Measurements from ENCODE around the gene HYAL3.
"Not testable (repeated sequence)": the region's sequence is repeated elsewhere in the genome, so short reads cannot be mapped to it uniquely, and the experiment has no call there.

HYAL3 gene

DNA sequence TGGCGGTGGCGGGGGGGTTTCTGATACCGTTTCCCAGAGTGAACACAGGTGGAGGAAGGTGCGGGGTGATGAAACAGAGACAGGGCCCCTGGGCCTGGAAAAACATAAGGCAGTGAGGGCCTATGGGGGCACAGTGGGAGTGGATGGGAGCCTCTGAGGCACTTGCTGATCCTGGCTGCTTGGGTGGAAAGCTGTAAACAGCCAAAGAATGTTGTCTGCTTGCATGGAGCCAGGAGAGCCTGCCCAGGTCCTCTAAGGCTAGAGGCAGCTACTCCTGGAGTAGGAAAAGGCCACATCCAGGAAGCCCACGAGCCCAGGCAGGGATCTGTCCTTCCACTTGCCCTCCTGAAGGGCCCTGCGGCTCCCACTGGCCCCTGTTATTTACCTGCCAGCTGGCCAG is 33.2 kb downstream of the HYAL3 start:
- Histone ChIP-seq H3K4me3 (ENCODE audit: low read depth, low read length) (no peak overlapping the region), H3K36me3 (ENCODE audit: control insufficient read depth, insufficient read depth, low read length) (no peaks in the 10 kb centered on the region), H3K27ac (ENCODE audit: low read depth, low read length) (no peak overlapping the region), H3K4me1 (ENCODE audit: control insufficient read depth, insufficient read depth, low read length) (peaks cover 69% of the 10 kb centered on the region), H3K9me3 (ENCODE audit: control insufficient read depth, insufficient read depth, low read depth, low read length) (no peaks in the 10 kb centered on the region), H3K27me3 (ENCODE audit: control insufficient read depth, insufficient read depth, low read length) (no peaks in the 10 kb centered on the region), H3K9ac (ENCODE audit: low read length) (no peak overlapping the region)

- Histone ChIP-seq H3K27me3 (ENCODE audit: control insufficient read depth, insufficient read depth, low read length) (no peaks in the 10 kb centered on the region), H3K27ac (ENCODE audit: low read depth, low read length) (peak overlapping the region; percentile 85), H3K4me1 (ENCODE audit: control insufficient read depth, insufficient read depth, low read length) (peaks cover 73% of the 10 kb centered on the region), H3K36me3 (ENCODE audit: control insufficient read depth, insufficient read depth, low read length) (no peaks in the 10 kb centered on the region), H3K9ac (ENCODE audit: low read length) (peak overlapping the region; percentile 41), H3K9me3 (ENCODE audit: control insufficient read depth, insufficient read depth, low read depth, low read length) (no peaks in the 10 kb centered on the region), H3K4me3 (ENCODE audit: low read depth, low read length) (no peak overlapping the region)
Measured at GRCh38 chr3:50265571-50265970, 33.6 kb downstream of the HYAL3 start.

DNA sequence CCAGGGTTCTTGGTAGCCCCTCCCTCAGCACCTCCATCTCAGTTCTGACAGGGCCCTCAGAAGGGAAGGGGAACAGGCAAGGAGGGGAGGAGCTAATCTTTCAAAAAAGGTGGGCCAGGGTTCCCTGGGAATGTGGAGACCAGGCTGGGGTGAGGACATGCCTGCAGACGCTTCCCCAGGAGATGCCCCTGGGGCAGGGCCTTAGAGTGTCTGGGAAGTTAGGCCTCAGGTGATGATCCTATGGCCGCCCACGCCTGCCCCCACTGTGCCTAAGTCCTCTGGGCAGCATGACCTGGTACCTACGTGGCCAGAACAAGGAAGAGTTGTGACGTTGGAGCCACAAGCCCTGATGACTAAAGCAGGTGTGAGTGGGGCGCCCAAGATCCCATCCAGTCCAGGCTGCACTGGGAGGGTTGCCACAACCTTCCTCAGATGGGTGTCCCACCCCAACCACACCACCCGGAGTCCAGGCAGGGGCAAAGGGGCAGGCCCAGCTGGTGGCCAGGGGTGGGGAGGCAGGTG is 34.2 kb downstream of the HYAL3 start:
- Histone ChIP-seq H3K9ac (ENCODE audit: low read length) (peak overlapping the region; percentile 41), H3K4me1 (ENCODE audit: control insufficient read depth, insufficient read depth, low read length) (peaks cover 75% of the 10 kb centered on the region), H3K4me3 (ENCODE audit: low read depth, low read length) (0 out of 2 replicates have a peak overlapping the region, but pooled peaks have one; percentile 3), H3K36me3 (ENCODE audit: control insufficient read depth, insufficient read depth, low read length) (no peaks in the 10 kb centered on the region), H3K9me3 (ENCODE audit: control insufficient read depth, insufficient read depth, low read depth, low read length) (no peaks in the 10 kb centered on the region), H3K27ac (ENCODE audit: low read depth, low read length) (peak overlapping the region; percentile 85), H3K27me3 (ENCODE audit: control insufficient read depth, insufficient read depth, low read length) (no peaks in the 10 kb centered on the region)

DNA sequence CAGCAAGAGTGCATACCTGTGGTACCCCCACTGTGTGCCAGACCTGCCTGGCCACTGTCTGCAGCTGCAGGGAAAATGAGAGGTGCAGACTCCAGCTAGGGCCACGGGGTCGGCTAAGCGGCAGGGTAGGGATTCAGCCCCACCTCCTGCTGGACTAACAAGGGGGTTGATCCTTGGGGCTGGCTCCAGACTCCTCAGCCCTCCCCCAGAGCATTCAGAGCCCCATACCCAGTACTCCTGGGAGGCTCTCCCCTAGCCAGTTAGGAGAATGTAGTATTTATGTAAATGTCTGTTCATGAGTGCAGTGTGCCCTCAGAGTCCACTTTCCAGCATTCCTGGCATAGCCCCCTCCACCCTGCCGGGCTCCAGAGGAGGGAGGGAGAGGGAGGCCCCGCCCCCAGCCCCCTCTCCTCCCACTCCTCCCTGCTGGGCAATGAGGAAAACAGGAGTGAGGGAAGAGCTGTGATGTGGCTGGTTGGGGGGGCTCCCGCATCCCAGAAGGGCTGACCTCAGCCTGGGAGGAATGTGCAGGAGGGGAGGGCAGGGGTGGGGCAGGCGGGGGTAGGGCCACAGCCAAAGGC is 34.7 kb downstream of the HYAL3 start:
- no peaks in the 10 kb centered on the region for H3K9me3 ChIP-seq (ENCODE audit: control insufficient read depth, insufficient read depth, low read depth, low read length)
- H3K9ac ChIP-seq (ENCODE audit: low read length) = peak overlapping the region; percentile 64
- H3K4me1 ChIP-seq (ENCODE audit: control insufficient read depth, insufficient read depth, low read length) = peaks cover 74% of the 10 kb centered on the region
- H3K36me3 ChIP-seq (ENCODE audit: control insufficient read depth, insufficient read depth, low read length) = no peaks in the 10 kb centered on the region
- H3K27ac ChIP-seq (ENCODE audit: low read depth, low read length) = peak overlapping the region; percentile 85; the same call in 1 of the 2 replicates
- no peaks in the 10 kb centered on the region for H3K27me3 ChIP-seq (ENCODE audit: control insufficient read depth, insufficient read depth, low read length)
- H3K4me3 ChIP-seq (ENCODE audit: low read depth, low read length) = peak overlapping the region; percentile 32

DNA sequence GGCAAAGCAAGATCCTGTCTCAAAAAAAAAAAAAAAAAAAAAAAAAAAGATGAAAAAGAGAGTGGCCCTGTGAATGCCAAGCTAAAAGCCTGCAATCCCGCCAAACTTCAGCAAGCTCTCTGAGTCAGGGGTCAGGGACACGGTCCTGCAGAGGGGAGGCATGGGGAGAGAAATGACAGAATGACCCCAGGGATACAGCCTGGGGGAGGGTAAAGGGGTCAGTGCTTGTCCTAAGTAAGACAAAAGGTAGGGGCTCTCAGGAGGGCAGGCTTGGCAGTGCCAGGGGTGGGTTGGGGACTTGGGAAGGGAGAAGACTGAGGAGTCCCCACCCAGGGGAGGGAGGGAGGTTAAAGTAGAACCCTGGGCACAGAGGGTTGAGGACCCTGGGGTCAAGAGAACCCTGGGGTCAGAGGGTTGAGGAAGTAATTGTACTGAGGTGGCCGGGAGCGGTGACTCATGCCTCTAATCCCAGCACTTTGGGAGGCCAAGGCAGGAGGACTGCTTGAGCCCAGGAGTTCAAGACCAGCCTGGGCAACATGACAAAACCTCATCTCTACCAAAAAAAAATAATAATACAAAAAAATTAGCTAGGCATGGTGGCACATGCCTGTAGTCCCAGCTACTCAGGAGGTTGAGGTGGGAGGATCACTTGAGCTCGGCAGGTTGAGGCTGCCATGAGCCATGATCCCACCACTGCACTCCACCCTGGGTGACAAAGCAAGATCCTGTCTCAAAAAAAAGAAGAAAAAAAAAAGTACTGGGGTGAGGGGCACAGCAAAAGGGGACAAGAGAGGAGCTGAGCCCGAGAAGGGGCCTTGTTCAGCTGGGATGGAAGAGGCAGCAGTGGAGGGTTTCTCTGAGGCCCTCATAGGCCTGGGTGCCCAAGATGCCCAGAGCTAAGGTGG is 35.5 kb downstream of the HYAL3 start:
- Histone ChIP-seq H3K4me3 (ENCODE audit: low read depth, low read length) (peak overlapping the region; percentile 32; the same call in 1 of the 2 replicates), H3K9me3 (ENCODE audit: control insufficient read depth, insufficient read depth, low read depth, low read length) (no peaks in the 10 kb centered on the region), H3K36me3 (ENCODE audit: control insufficient read depth, insufficient read depth, low read length) (no peaks in the 10 kb centered on the region), H3K27ac (ENCODE audit: low read depth, low read length) (peak overlapping the region; percentile 67; the same call in 1 of the 2 replicates), H3K9ac (ENCODE audit: low read length) (peak overlapping the region; percentile 64), H3K27me3 (ENCODE audit: control insufficient read depth, insufficient read depth, low read length) (no peaks in the 10 kb centered on the region), H3K4me1 (ENCODE audit: control insufficient read depth, insufficient read depth, low read length) (peaks cover 71% of the 10 kb centered on the region)

DNA sequence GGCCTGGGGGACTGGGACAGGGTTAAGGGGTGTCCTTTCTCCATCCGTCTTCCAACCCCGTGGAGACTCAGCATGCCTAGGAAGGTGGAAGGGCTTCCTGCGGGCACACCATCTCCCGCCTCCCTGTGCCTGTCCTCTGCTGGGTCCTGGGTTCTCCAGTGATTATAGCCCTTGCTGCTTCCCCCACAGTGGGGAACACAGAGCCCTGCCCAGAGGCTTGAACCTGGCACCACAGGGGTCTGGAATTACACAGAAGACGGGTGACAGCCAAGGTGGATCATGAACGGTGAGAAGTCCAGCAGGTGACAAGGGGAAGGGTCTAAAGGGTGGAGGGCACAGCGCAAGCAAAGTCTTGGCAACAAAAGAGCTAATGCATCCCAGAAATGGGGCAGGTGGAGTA is 36.4 kb downstream of the HYAL3 start:
- no peaks in the 10 kb centered on the region for H3K27me3 ChIP-seq (ENCODE audit: control insufficient read depth, insufficient read depth, low read length)
- no peaks in the 10 kb centered on the region for H3K9me3 ChIP-seq (ENCODE audit: control insufficient read depth, insufficient read depth, low read depth, low read length)
- no peak overlapping the region for H3K4me3 ChIP-seq (ENCODE audit: low read depth, low read length)
- no peak overlapping the region for H3K9ac ChIP-seq (ENCODE audit: low read length)
- peaks cover 7% of the 10 kb centered on the region for H3K36me3 ChIP-seq (ENCODE audit: control insufficient read depth, insufficient read depth, low read length)
- peaks cover 61% of the 10 kb centered on the region for H3K4me1 ChIP-seq (ENCODE audit: control insufficient read depth, insufficient read depth, low read length)
- no peak overlapping the region for H3K27ac ChIP-seq (ENCODE audit: low read depth, low read length)

DNA sequence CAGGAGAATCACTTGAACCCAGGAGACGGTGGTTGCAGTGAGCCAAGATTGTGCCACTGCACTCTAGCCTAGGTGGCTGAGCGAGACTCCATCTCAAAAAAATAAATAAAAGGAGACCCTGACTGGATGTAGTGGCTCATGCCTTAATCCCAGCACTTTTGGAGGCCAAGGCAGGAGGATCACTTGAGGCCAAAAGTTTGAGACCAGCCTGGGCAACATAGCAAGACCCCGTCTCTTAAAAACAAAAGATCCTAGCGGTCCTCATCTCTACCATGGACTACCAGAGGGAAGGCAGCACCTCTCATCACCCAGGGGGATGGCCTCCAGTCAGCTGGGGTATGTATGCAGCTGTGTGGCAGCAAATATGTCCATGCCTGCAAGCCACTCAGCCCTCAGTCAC is 37.0 kb downstream of the HYAL3 start:
- H3K9me3 ChIP-seq (ENCODE audit: control insufficient read depth, insufficient read depth, low read depth, low read length); H3K27me3 ChIP-seq (ENCODE audit: control insufficient read depth, insufficient read depth, low read length); H3K27ac ChIP-seq (ENCODE audit: low read depth, low read length); H3K4me3 ChIP-seq (ENCODE audit: low read depth, low read length); H3K9ac ChIP-seq (ENCODE audit: low read length): not testable (repeated sequence)
- peaks cover 12% of the 10 kb centered on the region for H3K36me3 ChIP-seq (ENCODE audit: control insufficient read depth, insufficient read depth, low read length)
- H3K4me1 ChIP-seq (ENCODE audit: control insufficient read depth, insufficient read depth, low read length) = peaks cover 56% of the 10 kb centered on the region

DNA sequence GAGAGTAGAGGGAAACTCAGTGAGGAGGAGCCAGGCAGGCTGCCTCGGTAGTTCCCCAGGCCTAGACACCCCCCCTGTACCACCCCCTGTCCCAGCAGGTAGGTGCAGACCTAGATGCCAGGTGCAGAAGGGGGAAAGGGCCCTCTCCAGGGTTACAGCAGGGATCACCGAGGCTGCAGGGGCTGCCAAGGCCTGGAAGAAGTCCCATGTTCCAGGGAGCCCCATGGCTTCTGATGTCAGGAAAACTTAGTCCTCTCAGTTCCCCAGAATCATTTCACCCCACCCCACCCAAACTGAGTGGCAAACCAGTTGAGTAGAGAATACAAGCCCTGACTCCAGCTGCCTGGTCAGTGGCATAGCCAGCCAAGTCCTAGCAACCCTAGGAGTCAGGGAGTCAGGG is 37.7 kb downstream of the HYAL3 start:
- no peak overlapping the region for H3K9ac ChIP-seq (ENCODE audit: low read length)
- H3K36me3 ChIP-seq (ENCODE audit: control insufficient read depth, insufficient read depth, low read length) = peaks cover 19% of the 10 kb centered on the region
- peaks cover 49% of the 10 kb centered on the region for H3K4me1 ChIP-seq (ENCODE audit: control insufficient read depth, insufficient read depth, low read length)
- no peaks in the 10 kb centered on the region for H3K27me3 ChIP-seq (ENCODE audit: control insufficient read depth, insufficient read depth, low read length)
- H3K27ac ChIP-seq (ENCODE audit: low read depth, low read length) = no peak overlapping the region; the same call in 1 of the 2 replicates
- H3K4me3 ChIP-seq (ENCODE audit: low read depth, low read length) = no peak overlapping the region
- H3K9me3 ChIP-seq (ENCODE audit: control insufficient read depth, insufficient read depth, low read depth, low read length) = no peaks in the 10 kb centered on the region

DNA sequence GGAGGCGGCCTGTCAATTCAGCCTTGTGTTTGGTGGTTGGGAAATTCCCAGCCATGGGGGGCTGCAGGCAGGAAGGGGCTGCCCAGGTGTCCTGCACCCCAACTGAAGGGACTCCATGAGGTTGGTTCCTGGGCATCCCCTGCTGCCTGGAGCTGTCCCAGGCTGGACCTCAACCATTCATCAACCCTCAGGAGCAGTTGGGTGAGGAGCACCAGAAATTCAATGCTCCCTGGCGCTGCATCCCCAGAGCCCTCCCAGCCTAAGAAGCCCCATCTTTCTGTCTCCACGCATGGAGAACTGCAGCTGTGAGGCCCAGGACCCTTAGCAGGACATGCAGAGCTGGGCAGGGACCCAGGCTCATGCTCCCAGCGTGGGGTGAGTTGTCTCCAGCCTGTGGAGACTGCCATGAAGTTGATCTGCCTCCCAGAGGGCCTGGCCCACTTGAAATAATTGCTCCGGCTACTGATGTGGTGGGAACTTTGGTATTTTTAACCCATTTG is 38.2 kb downstream of the HYAL3 start:
- peak overlapping the region; percentile 93; the same call in 1 of the 2 replicates for H3K27ac ChIP-seq (ENCODE audit: low read depth, low read length)
- H3K27me3 ChIP-seq (ENCODE audit: control insufficient read depth, insufficient read depth, low read length) = no peaks in the 10 kb centered on the region
- H3K4me3 ChIP-seq (ENCODE audit: low read depth, low read length) = peak overlapping the region; percentile 51
- peaks cover 24% of the 10 kb centered on the region for H3K36me3 ChIP-seq (ENCODE audit: control insufficient read depth, insufficient read depth, low read length)
- H3K9me3 ChIP-seq (ENCODE audit: control insufficient read depth, insufficient read depth, low read depth, low read length) = no peaks in the 10 kb centered on the region
- H3K4me1 ChIP-seq (ENCODE audit: control insufficient read depth, insufficient read depth, low read length) = peaks cover 44% of the 10 kb centered on the region
- H3K9ac ChIP-seq (ENCODE audit: low read length) = peak overlapping the region; percentile 81

- Histone ChIP-seq H3K36me3 (ENCODE audit: control insufficient read depth, insufficient read depth, low read length) (peaks cover 27% of the 10 kb centered on the region), H3K4me1 (ENCODE audit: control insufficient read depth, insufficient read depth, low read length) (peaks cover 36% of the 10 kb centered on the region), H3K27ac (ENCODE audit: low read depth, low read length) (peak overlapping the region; percentile 93), H3K9ac (ENCODE audit: low read length) (peak overlapping the region; percentile 81), H3K4me3 (ENCODE audit: low read depth, low read length) (peak overlapping the region; percentile 51), H3K9me3 (ENCODE audit: control insufficient read depth, insufficient read depth, low read depth, low read length) (no peaks in the 10 kb centered on the region), H3K27me3 (ENCODE audit: control insufficient read depth, insufficient read depth, low read length) (no peaks in the 10 kb centered on the region)
Measured at GRCh38 chr3:50260027-50260941, 38.9 kb downstream of the HYAL3 start.
